ENCODE measurements around the gene KSR2. TPM values are rescaled to one million over a fixed set of nuclear protein-coding genes. Genes with fewer than 3 reads are reported as not detected.

Gene KSR2
- total and polyA plus RNA-seq, 3 donors from 2014 or later = 2.4 to 3.8 (median 2.4) TPM

DNA sequence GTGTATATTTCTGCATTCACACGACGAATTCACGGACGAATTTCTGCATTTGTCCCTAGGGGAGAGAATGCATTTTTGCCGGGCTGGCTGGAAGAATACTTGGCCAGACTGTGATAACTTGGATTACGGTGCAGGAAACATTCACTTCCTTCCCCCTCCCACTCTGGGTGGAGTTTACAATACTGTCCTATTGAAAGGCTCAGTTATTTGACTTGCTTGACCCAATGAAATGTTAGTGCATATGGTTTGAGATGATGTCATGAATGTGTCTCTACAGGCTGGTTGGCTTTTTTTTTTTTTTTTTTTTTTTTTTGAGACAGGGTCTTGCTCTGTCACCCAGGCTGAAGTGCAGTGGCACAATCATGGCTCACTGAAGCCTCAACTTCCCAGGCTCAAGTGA is 516.7 kb downstream of the KSR2 start:
- 79 to 90% methylated on average over 6 of the region's 6 CpGs for WGBS, 2 donors
- H3K36me3 ChIP-seq (ENCODE audit: low read depth, missing control alignments) = no peaks in the 10 kb centered on the region
- H3K9me3 ChIP-seq = no peaks in the 10 kb centered on the region
- no peak for DNase-seq
- TF ChIP-seq, protein P1, sequence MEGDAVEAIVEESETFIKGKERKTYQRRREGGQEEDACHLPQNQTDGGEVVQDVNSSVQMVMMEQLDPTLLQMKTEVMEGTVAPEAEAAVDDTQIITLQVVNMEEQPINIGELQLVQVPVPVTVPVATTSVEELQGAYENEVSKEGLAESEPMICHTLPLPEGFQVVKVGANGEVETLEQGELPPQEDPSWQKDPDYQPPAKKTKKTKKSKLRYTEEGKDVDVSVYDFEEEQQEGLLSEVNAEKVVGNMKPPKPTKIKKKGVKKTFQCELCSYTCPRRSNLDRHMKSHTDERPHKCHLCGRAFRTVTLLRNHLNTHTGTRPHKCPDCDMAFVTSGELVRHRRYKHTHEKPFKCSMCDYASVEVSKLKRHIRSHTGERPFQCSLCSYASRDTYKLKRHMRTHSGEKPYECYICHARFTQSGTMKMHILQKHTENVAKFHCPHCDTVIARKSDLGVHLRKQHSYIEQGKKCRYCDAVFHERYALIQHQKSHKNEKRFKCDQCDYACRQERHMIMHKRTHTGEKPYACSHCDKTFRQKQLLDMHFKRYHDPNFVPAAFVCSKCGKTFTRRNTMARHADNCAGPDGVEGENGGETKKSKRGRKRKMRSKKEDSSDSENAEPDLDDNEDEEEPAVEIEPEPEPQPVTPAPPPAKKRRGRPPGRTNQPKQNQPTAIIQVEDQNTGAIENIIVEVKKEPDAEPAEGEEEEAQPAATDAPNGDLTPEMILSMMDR (IDR thresholded peaks at IDR 0.05) = no peak
- no peak for TF ChIP-seq POLR2A (IDR thresholded peaks at IDR 0.05)
- H3K4me3 ChIP-seq = no peak overlapping the region
- H3K27ac ChIP-seq = no peak overlapping the region
- intact Hi-C loops (cut with DNase I; ENCODE audit: low total_unique reads) = no loop called here
- H3K27me3 ChIP-seq = no peaks in the 10 kb centered on the region
- no peaks in the 10 kb centered on the region for H3K4me1 ChIP-seq

DNA sequence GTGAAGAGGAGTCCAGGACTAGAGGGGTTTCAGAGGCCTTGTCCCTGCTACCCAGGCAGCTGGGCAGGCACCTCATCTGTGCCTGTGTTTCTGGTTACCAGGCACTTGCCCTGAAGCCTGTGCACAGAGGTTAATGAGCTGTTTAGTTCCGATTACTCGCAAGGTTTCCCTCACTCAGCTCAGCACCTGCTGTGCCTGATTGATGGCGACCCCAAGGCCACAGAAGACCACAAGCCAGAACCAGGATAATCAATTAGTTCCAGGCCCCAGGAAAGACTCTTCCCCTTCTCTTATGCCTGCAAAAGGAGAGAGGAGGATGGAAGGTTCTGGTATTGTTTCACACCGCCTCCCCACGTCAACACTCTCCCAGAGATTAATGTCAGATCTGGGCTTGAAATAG is 518.6 kb downstream of the KSR2 start:
- no peaks in the 10 kb centered on the region for H3K9me3 ChIP-seq
- H3K27me3 ChIP-seq = no peaks in the 10 kb centered on the region
- DNase-seq = no peak
- H3K36me3 ChIP-seq (ENCODE audit: low read depth, missing control alignments) = no peaks in the 10 kb centered on the region
- 59 to 65% methylated on average over 5 of the region's 5 CpGs for WGBS, 2 donors
- no peak overlapping the region for H3K27ac ChIP-seq
- H3K4me3 ChIP-seq = no peak overlapping the region
- TF ChIP-seq POLR2A (IDR thresholded peaks at IDR 0.05) = no peak
- TF ChIP-seq, protein P1 (IDR thresholded peaks at IDR 0.05) = no peak
- intact Hi-C loops (cut with DNase I; ENCODE audit: low total_unique reads) = no loop called here
- no peaks in the 10 kb centered on the region for H3K4me1 ChIP-seq

DNA sequence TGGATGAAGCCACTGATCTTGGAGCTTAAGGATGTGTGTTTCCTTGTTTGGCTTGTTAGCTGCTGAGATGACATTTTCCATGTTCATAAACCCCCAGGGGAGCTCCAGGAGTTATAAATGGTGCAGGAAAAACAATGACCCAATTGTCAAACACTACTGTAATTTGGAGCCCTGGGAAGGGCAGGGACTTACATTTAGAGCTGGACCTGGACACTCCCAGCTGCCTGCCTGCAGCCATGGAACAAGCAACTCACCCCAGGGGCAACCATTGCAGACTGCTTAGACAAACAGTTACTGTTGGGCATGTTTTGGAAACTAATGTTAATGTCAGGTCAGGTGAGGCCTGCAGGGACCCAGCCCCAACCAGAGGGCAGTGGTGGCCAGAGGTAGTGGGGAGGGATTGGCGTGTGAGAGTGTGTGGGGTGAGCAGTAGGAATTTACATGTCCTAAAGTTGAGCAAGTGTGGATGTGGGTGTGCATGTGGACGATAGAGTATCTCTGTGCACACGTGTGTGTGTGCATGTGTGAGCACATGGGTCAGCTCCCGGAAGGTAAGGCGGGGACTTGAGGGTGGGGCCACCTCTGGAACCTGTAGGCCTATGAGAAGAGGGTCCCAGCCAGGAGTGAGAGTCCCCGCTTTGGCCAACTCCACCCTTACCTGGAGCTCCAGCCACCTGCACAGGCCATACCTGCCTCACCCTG is 521.0 kb downstream of the KSR2 start:
- no peaks in the 10 kb centered on the region for H3K9me3 ChIP-seq
- H3K36me3 ChIP-seq (ENCODE audit: low read depth, missing control alignments) = no peaks in the 10 kb centered on the region
- whole genome bisulfite sequencing, 2 donors = 68 to 90% methylated on average over 2 to 6 of the region's 6 CpGs
- H3K4me3 ChIP-seq = no peak overlapping the region
- no peak for DNase-seq
- H3K4me1 ChIP-seq = no peaks in the 10 kb centered on the region
- no peaks in the 10 kb centered on the region for H3K27me3 ChIP-seq
- H3K27ac ChIP-seq = no peak overlapping the region
- intact Hi-C loops (cut with DNase I; ENCODE audit: low total_unique reads) = no loop called here
- no peak for TF ChIP-seq POLR2A (IDR thresholded peaks at IDR 0.05)
- TF ChIP-seq, protein P1 (IDR thresholded peaks at IDR 0.05) = no peak

DNA sequence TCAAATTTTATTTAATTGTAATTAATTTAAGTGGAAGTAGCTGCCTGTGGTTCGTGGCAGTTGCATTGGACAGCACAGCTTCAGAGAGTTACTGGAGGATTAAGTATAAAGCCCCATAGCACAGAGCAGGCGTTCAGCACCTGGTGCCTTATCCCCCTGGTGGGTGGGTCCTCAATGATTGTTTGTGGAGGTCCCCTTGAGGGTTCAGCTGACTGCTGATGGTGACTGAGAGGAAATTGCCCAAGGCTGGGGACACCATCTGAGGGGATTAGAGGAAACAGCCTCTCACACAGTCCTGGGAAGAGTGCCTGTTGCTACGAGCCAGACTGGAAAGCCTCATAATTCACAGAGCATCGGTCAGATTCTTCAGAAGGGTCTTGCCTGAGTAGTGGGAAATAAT is 524.0 kb downstream of the KSR2 start:
- H3K9me3 ChIP-seq = no peaks in the 10 kb centered on the region
- intact Hi-C loops (cut with DNase I; ENCODE audit: low total_unique reads) = no loop called here
- DNase-seq = no peak
- no peaks in the 10 kb centered on the region for H3K4me1 ChIP-seq
- no peak for TF ChIP-seq POLR2A (IDR thresholded peaks at IDR 0.05)
- TF ChIP-seq, protein P1 (IDR thresholded peaks at IDR 0.05) = no peak
- WGBS, 2 donors = 44 to 58% methylated on average over 4 of the region's 4 CpGs
- H3K4me3 ChIP-seq = no peak overlapping the region
- H3K27me3 ChIP-seq = no peaks in the 10 kb centered on the region
- no peak overlapping the region for H3K27ac ChIP-seq
- H3K36me3 ChIP-seq (ENCODE audit: low read depth, missing control alignments) = no peaks in the 10 kb centered on the region

DNA sequence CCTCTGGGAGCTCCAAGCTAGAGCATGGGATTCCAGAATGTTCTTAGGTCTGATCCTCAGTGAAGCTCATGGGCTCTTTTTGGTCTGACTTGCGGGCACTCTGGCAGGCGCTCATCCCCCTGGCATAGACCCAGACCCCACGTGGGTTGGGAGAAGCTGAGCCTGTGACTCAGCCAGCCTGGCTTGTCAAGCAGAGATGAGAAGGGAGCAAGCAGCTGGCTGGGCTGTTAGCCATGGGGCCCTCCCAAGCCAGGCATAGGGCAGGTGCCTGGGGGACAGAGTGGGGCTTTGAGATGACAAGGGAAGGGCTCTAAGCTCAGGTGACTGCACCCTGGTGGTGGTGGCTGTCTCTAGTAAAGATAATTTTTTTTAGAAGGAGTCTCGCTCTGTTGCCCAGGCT is 527.0 kb downstream of the KSR2 start:
- intact Hi-C loops (cut with DNase I; ENCODE audit: low total_unique reads) = no loop called here
- DNase-seq = no peak
- Histone ChIP-seq H3K4me3 (no peak overlapping the region), H3K27ac (no peak overlapping the region), H3K4me1 (no peaks in the 10 kb centered on the region), H3K9me3 (no peaks in the 10 kb centered on the region), H3K27me3 (no peaks in the 10 kb centered on the region), H3K36me3 (ENCODE audit: low read depth, missing control alignments) (no peaks in the 10 kb centered on the region)
- TF ChIP-seq, protein P1 (IDR thresholded peaks at IDR 0.05) = no peak
- TF ChIP-seq POLR2A (IDR thresholded peaks at IDR 0.05) = no peak
- 64 to 69% methylated on average over 4 of the region's 4 CpGs for WGBS, 2 donors

All from testis (tissue), 3 donors.